ENCODE data around the gene THSD4. TPM values are rescaled to one million over a fixed set of nuclear protein-coding genes. Genes with fewer than 3 reads are reported as not detected.

Gene THSD4
- total and polyA plus RNA-seq, 9 of the 15 experiments (the other 6 are each of a cell fraction or from before 2014, with no cell fraction given) = 0.04 TPM; not detected in 5

- in situ Hi-C loops (cut with MboI) (no loop called here), intact Hi-C loops (cut with micrococcal nuclease) (no loop called here)
- FAIRE-seq (no peak), ATAC-seq (no peak), DNase-seq (ENCODE audit: extremely low read depth in 1 of 4, low spot score in 3 of 4) (no peak)
- BruUV-seq (replicated peaks) = no TSS peak
- no peaks in the 10 kb centered on the region for H3K4me1 ChIP-seq (replicated peaks in 1 of 2; ENCODE audit: control insufficient read depth in 2 of 2, insufficient read depth in 2 of 2, low read length in 2 of 2)
- H3K27ac ChIP-seq (ENCODE audit: extremely low read depth, low read depth, low read length) = no peak overlapping the region
- no peak overlapping the region for H3K4me3 ChIP-seq
- H3K36me3 ChIP-seq (ENCODE audit: control insufficient read depth, insufficient read depth, low read length) = no peaks in the 10 kb centered on the region
- no peak overlapping the region for H3K4me2 ChIP-seq (ENCODE audit: insufficient read depth, low read length)
- WGBS (ENCODE audit: insufficient coverage, low coverage, missing lambda C conversion rate) = 0% methylated on average over 4 of the region's 4 CpGs
- no peaks in the 10 kb centered on the region for H4K20me1 ChIP-seq (replicated peaks; ENCODE audit: control insufficient read depth, insufficient read depth, low read length)
- TF ChIP-seq EZH2 (IDR thresholded peaks at IDR 0.05; ENCODE audit: borderline replicate concordance, low read depth, low read length) = no peak
- TF ChIP-seq TAF7 (tag; IDR thresholded peaks at IDR 0.05) = no peak
- no peak for TF ChIP-seq KLF6 (CRISPR knock-in tag; IDR thresholded peaks at IDR 0.05; ENCODE audit: borderline replicate concordance)
- no peak for TF ChIP-seq MTA2 (IDR thresholded peaks at IDR 0.05; ENCODE audit: low read depth)
- no peak for TF ChIP-seq PRDM10 (IDR thresholded peaks at IDR 0.05; ENCODE audit: partially characterized antibody)
- TF ChIP-seq, protein P1, sequence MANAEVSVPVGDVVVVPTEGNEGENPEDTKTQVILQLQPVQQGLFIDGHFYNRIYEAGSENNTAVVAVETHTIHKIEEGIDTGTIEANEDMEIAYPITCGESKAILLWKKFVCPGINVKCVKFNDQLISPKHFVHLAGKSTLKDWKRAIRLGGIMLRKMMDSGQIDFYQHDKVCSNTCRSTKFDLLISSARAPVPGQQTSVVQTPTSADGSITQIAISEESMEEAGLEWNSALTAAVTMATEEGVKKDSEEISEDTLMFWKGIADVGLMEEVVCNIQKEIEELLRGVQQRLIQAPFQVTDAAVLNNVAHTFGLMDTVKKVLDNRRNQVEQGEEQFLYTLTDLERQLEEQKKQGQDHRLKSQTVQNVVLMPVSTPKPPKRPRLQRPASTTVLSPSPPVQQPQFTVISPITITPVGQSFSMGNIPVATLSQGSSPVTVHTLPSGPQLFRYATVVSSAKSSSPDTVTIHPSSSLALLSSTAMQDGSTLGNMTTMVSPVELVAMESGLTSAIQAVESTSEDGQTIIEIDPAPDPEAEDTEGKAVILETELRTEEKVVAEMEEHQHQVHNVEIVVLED (CRISPR knock-in tag; IDR thresholded peaks at IDR 0.05) = no peak
- no peak for TF ChIP-seq KDM1A (IDR thresholded peaks at IDR 0.05)
- TF ChIP-seq FOS (IDR thresholded peaks at IDR 0.05; ENCODE audit: extremely low read depth, insufficient read length) = no peak
- TF ChIP-seq MLLT1 (IDR thresholded peaks at IDR 0.05) = no peak
- TF ChIP-seq ZNF212 (CRISPR knock-in tag; IDR thresholded peaks at IDR 0.05) = no peak
- no peaks in the 10 kb centered on the region for H3K9me3 ChIP-seq (replicated peaks; ENCODE audit: control insufficient read depth, insufficient read depth, low read depth, low read length)
- no peak overlapping the region for H2AFZ ChIP-seq (ENCODE audit: low read depth, low read length)
- ChIA-PET POLR2A (no interaction called here), CTCF (ENCODE audit: low intra/inter-chr PET ratio) (no interaction called here)
- no peaks in the 10 kb centered on the region for H3K9me1 ChIP-seq (ENCODE audit: control insufficient read depth, insufficient read depth, low read length)
- H3K79me2 ChIP-seq (ENCODE audit: control insufficient read depth, insufficient read depth, low read length) = no peaks in the 10 kb centered on the region
- no peaks in the 10 kb centered on the region for H3K27me3 ChIP-seq (ENCODE audit: control insufficient read depth in 2 of 2, insufficient read depth in 2 of 2, low read length in 2 of 2)
- no peak overlapping the region; a peak in 1 of 4 replicates for H3K9ac ChIP-seq (ENCODE audit: insufficient read depth in 1 of 2, low read depth in 2 of 2, low read length in 2 of 2)
Observed at GRCh38 chr15:71154607-71155200, 39.4 kb downstream of the THSD4 start.
